ENCODE data around the gene PTPRM.

PTPRM gene

GRCh38 chr18:7757175-7757574 is 190.1 kb downstream of the PTPRM start:
- no peak for DNase-seq (ENCODE audit: low read depth)

- DNase-seq (ENCODE audit: low read depth), result no peak
Measured at GRCh38 chr18:7758764-7759163, 191.6 kb downstream of the PTPRM start.

GRCh38 chr18:7760967-7761948 is 194.1 kb downstream of the PTPRM start:
- no peak for DNase-seq (ENCODE audit: low read depth)

GRCh38 chr18:7764405-7764804 is 197.3 kb downstream of the PTPRM start:
- DNase-seq (ENCODE audit: low read depth), result no peak

GRCh38 chr18:7766346-7766745 is 199.2 kb downstream of the PTPRM start:
- no peak for DNase-seq (ENCODE audit: low read depth)

- no peak for DNase-seq (ENCODE audit: low read depth)
Measured at GRCh38 chr18:7766817-7767216, 199.7 kb downstream of the PTPRM start.

- DNase-seq (ENCODE audit: low read depth), result no peak
Measured at GRCh38 chr18:7770908-7771307, 203.8 kb downstream of the PTPRM start.

- DNase-seq (ENCODE audit: low read depth), result no peak
Measured at GRCh38 chr18:7772510-7772888, 205.4 kb downstream of the PTPRM start.

- DNase-seq (ENCODE audit: low read depth), result no peak
Measured at GRCh38 chr18:7772951-7773350, 205.8 kb downstream of the PTPRM start.

- DNase-seq (ENCODE audit: low read depth), result no peak
Measured at GRCh38 chr18:7775128-7775527, 208.0 kb downstream of the PTPRM start.

- DNase-seq (ENCODE audit: low read depth), result no peak
Measured at GRCh38 chr18:7775843-7776242, 208.7 kb downstream of the PTPRM start.

GRCh38 chr18:7778181-7778580 is 211.1 kb downstream of the PTPRM start:
- no peak for DNase-seq (ENCODE audit: low read depth)

- DNase-seq (ENCODE audit: low read depth), result no peak
Measured at GRCh38 chr18:7779211-7779610, 212.1 kb downstream of the PTPRM start.

- DNase-seq (ENCODE audit: low read depth), result no peak
Measured at GRCh38 chr18:7784171-7784570, 217.1 kb downstream of the PTPRM start.

GRCh38 chr18:7786569-7786968 is 219.5 kb downstream of the PTPRM start:
- no peak for DNase-seq (ENCODE audit: low read depth)

GRCh38 chr18:7787339-7787738 is 220.2 kb downstream of the PTPRM start:
- no peak for DNase-seq (ENCODE audit: low read depth)

GRCh38 chr18:7789856-7790552 is 222.9 kb downstream of the PTPRM start:
- no peak for DNase-seq (ENCODE audit: low read depth)

GRCh38 chr18:7793100-7793499 is 226.0 kb downstream of the PTPRM start:
- no peak for DNase-seq (ENCODE audit: low read depth)

GRCh38 chr18:7803956-7804469 is 236.9 kb downstream of the PTPRM start:
- DNase-seq (ENCODE audit: low read depth), result no peak

GRCh38 chr18:7805096-7805495 is 238.0 kb downstream of the PTPRM start:
- no peak for DNase-seq (ENCODE audit: low read depth)

GRCh38 chr18:7805880-7806279 is 238.8 kb downstream of the PTPRM start:
- DNase-seq (ENCODE audit: low read depth), result no peak

GRCh38 chr18:7807936-7808453 is 240.9 kb downstream of the PTPRM start:
- DNase-seq (ENCODE audit: low read depth), result no peak

GRCh38 chr18:7808992-7809391 is 241.9 kb downstream of the PTPRM start:
- no peak for DNase-seq (ENCODE audit: low read depth)
